ENCODE data around the gene CD9.
A peak's percentile ranks its signal among the peaks of the same experiment; 100 is the strongest.
"Not testable (repeated sequence)": the region's sequence is repeated elsewhere in the genome, so short reads cannot be mapped to it uniquely, and the experiment has no call there.

CD9 gene

DNA sequence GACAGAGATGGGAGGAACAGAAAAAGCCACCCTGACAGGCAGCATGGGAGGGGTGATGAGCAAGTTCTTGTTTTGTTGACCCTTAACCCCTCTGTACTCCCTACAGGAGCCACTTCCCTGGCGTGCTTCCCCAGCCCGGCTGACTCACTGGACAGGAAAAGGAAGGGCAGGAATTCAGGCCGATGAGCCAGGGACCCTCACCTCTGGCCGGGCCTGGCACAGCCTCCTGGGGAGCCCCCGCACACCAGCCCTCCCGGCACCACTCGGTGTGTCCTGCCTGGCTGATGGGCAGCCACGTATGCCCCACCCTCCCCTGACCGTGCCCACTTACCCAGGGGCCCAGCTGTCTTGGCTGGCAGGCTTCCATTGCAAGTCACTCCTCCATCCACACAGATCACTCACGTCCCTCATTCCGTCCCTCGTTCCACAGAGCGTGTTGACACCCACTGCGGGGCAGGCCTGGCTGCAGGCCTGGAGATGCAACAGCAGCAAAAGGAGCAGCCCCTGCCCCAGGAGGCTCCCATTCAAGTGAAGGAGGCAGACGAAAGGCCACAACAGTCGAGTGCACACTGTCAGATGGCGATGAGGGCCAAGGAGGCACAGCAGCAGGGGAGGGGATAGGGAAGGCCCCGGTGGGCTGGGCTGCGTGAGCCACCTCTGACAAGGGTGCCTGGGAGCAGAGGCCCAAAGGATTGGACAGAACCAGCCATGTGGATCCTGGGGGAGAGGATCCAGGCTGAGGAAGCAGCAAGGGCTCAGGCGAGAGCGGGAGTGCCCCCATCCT, 19.7 kb upstream of the CD9 start:
- peak; percentile 95 for DNase-seq

DNA sequence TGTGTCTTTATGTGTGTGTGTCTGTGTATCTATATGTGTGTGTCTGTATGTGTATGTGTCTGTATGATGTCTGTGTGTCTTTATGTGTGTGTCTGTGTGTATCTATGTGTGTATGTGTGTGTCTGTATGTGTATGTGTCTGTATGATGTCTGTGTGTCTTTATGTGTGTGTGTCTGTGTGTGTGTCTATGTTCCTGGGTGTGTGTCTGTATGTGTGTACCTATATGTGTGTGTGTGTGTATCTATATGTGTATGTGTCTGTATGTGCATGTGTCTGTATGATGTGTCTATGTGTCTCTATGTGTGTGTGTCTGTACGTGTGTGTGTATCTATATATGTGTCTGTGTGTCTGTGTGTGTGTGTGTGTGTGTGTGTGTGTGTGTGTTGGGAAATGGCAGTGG, 19.0 kb upstream of the CD9 start:
- DNase-seq = no peak

DNA sequence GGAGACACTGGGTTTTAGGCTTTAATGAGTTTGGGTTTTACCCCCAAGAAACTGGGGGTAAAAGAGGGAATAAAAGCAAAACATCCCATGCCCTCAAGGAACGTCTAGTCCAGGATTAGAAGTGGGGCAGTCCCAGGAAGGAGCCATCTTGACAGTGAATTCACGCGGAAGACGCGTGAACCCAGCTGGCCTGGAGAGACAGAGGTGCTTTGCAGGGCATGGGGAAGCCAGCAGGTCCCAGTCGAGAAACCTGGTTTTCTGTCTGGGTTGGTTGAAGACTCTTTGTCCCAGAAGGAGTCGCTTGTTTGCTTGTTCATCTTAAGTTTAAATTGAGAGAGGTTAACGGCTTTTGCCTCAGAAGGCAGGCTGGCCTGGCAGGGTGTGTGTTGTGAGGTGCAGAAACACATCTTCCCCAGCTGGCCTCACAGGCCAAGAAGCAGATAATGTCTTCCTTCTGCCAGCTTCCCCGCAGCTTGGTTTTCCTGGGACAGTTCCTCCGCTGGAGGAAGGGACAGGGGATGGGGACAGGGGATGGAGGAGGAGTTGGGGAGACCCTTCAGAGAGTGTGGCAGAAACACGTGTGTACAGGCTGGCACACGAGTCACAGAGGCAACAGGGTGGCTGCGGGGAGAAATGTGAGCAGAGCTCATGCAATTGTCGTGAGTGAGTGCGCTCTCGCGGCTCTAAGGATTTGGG, 18.5 kb upstream of the CD9 start:
- DNase-seq = no peak

DNA sequence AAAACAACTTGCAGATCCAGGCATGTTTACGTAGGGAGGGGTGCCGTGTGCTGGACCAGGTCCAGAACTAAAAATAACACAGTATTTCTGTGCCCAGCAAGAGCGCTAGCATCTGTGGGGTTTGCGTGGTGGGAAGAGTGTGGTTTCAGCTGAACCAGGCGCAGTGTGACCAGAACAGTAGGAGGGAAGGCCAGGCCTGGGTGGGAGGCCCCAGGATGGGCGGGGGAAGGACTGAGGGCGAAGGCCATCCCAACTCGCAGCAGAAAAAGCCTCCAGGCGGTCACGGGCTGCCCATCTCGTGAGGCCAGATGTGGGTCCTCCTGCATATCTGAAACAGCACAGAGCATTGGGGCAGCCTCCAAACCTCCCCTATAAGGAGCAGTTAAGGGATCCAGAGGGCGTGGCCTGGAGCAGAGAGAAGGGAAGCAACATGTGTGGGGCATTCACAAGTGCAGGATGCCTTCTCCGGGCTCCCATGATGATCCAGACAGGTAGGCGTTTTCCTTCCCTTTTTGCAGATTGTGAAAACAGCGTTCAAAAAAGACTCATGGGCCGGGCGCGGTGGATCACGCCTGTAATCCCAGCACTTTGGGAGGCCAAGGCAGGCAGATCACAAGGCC, 17.8 kb upstream of the CD9 start:
- no peak for DNase-seq

DNA sequence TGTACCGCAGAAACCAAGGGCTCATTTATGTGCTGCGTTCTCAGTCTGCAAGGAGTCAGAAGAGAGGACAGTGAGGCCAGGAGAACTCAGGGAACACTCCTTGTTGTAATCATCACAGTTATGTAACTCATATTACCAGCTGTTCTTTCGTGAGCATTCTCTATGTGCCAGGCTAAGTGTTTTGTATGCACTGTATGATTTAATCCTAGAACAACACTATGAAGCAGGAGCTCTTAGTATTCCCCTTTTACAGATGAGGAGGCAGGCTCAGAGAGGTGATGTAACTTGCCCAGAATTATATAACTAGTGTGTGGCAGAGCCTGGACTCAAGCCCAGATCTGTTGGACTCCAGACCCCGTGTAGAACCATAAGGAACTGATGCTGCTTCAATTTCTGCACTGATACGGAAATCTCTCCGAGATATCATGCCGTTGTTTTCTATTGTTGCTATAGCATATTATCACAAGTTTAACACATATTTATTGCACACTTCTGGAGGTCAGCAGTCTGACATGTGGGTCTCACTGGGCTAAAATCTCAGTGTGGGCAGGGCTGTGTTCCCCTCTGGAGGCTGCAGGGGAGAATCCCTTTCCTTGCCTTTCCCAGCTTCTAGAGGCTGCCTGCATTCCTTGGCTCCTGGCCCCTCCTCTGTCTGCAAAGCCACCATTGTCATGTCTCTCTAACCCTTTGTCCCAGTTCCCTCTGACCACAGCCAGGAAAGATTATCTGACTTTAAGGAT, 16.3 kb upstream of the CD9 start:
- DNase-seq = peak; percentile 83

DNA sequence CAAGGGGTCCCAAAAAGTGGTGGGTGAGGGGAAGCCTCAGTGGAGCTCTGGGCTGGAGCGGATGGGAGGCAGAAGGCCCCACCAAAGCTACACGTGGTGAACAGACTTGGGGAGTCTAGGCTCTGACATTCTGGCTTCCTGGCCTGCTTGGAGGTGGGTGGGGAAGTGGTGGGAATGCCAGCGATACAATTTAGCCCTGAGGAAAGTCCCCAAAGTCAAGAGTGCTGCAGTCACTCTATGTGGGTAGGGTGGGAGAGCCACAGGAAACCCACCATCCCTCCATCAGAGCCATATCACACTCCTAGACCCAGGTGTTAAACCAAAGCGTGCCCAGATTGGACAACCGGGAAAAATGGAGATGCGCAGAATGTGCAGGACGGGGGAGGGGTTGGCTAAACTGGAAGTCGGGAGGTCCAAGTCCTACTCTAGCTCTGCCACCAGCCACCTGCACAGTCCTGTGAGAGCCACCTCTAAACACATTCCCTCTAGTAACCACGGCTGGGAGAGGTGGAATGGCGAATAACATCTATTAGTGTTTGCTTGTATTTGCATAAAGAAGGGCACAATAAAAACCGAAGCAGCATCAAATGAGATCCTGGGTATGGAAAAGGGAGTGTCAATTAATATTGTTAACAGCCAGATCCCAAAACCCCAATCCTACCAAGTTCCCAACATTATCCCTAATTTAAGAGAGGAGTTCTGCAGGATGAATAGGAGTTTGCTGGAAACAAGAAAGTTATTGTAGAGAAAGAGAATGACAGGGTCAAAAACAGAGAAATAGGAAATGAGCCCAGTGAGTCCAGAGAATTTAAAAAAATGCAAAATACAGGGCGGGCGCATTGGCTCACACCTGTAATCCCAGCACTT, 14.0 kb upstream of the CD9 start:
- no peak for DNase-seq

DNA sequence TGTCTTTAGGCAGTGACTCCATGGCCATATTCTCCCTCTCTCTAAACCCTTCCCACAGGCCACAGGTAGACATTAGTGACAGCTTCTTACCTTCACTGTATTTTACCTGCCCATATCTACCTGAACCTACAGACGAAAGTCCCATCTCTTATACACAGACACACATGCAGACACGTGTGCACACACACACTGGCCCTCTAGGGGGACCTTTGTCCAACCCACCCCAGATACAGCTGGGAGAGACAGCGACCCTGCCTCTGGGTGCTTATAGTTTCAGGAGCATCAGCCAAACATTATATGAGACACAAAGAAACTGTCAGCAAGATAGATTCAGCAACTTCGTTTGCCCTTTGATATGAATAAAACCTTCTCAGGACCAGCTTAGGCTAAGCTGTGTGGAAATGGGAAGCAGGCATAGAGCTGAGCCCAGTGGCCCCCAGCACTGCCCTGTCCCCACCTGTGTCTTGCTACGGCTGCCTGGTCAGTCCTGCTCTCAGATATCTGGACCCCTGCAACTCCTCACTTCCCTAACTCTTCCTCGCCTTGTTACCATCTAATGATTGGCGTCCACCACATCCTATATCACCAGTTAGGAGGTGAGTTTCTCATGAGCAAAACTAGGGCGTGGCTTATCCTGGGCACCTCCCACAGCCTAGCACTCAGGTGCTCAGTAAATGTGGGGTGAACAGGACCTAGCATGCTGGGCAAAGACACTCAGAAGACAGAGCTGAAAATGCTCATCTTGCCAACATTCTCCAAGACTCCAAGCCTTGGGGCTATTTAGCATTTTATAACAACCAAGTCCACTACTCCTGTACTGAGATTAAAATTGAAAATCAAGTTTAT, 12.0 kb upstream of the CD9 start:
- no peak for DNase-seq

DNA sequence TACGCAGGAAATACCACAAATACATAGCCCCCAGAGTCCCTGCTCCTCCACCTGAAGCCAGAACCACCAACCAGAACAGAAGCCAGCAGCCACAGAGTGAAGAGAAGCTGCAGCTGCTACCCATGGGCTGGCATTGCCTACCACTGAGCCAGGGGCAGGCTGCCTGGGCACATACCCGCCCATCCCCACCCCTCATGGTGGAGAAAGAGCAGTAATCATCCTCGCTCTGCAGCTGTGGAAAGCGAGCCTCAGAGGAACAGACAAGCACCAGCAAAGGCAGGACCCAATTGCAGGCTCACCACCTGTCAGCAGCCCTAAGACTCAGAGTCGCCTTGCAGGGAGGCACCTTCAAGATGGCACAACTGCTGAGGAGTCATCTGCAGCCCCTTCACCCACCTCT, 11.2 kb upstream of the CD9 start:
- DNase-seq = no peak

DNA sequence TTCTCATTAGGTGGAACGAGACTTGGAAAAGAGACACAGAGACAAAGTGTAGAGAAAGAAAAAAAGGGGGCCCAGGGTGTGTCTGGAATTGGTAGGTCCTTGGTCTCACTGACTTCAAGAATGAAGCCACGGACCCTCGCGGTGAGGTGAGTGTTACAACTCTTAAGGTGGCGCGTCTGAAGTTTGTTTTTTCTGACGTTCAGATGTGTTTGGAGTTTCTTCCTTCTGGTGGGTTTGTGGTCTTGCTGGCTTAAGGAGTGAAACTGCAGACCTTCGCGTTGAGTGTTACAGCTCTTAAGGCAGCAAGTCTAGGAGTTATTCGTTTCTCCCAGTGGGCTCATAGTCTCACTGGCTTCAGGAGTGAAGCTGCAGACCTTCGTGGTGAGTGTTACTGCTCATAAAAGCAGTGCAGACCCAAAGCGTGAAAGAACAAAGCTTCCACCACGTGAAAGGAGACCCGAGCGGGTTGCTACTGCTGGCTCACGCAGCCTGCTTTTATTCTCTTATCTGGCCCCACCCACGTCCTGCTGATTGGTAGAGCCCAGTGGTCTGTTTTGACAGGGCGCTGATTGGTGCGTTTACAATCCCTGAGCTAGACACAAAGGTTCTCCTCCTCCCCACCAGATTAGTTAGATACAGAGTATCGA, 10.1 kb upstream of the CD9 start:
- not testable (repeated sequence) for DNase-seq

DNA sequence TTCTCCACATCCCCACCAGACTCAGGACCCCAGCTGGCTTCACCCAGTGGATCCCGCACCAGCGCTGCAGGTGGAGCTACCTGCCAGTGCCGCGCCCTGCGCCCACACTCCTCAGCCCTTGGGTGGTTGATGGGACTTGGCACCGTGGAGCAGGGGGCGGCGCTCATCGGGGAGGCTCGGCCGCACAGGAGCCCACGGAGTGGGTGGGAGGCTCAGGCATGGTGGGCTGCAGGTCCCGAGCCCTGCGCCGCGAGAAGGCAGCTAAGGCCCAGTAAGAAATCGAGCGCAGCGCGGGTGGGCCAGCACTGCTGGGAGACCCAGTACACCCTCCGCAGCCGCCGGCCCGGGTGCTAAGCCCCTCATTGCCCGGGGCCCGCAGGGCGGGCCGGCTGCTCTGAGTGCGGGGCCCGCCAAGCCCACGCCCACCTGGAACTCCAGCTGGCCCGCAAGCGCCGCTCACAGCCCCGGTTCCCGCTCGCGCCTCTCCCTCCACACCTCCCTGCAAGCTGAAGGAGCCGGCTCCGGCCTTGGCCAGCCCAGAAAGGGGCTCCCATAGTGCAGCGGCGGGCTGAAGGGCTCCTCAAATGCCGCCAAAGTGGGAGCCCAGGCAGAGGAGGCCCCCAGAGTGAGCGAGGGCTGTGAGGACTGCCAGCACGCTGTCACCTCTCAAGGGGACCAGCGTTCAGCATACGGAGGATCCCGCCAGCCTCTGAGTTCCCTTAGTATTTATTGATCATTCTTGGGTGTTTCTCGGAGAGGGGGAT, 9.3 kb upstream of the CD9 start:
- not testable (repeated sequence) for DNase-seq

DNA sequence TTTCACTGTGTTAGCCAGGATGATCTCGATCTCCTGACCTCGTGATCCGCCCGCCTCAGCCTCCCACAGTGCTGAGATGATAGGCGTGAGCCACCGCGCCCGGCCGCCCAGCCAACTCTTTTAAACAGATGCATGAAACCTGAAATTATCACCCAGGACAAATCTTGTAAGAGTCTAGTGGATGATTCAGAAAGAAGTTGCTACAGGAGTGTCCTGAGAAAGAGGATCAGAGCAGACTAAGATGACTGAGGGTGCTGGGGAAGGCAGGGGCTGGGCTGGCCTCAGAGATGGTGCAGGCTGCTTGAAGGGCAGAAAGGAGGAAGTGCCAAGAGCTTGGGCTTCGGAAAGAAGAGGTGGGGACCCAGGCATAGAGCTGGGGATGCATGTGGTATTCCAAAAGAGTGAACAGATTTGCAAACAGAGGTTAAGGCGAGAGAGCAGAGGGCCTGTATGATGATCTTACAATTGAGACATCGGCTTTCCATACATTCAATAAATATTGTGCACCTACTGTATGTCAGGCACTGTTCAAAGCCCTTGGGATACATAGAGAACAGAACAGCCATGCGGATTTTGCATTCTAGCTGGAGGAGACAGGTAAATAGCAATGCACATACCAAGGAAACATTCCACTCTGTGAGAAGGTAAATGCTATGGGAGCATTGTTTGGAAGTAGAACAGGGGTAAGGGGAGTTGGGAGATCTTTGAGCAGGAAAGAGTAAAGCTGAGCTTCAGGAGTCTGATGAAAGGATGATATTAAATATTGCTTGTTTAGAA, 7.4 kb upstream of the CD9 start:
- DNase-seq = no peak

DNA sequence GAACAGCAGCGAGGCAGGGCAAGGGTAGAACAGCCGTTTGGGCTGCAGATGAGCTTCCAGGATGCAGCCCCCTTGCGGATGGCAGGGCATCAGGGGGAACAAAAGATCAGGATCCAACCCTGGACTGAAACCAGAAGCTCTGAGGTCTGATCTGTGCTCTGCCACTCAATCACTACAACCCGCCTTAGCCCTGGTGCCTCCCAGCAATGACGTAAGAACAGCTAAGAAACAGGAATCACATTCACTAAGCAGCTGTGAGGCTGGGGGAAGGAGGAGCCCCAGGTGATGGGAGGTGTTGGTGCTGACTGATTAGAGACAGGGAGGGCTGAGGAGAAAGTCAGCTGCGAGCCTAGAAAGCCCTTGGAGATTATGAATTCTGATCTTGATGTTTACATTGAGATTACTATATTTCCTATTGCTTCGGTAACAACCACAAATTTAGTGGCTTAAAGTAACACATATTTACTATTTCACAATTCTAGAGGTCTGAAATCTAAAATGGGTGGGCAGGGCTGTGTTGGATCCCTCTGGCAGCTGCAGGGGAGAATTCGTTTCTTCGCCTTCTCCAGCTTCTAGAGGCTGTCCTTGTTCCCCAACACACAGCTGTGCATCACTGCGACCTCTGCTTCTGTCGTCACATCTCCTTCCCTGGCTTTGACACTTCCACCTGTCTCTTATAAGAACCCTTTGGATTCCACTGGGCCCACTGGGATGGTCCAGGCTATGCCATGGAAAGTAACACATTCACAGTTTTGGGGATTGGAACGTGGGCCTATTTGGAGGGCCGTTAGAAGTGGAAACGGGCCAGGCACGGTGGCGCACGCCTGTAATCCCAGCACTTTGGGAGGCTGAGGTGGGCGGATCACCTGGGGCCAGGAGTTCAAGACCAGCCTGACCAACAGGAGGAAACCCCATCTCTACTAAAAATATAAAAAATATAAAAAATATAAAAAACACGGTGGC, 6.1 kb upstream of the CD9 start:
- peak; percentile 88 for DNase-seq

DNA sequence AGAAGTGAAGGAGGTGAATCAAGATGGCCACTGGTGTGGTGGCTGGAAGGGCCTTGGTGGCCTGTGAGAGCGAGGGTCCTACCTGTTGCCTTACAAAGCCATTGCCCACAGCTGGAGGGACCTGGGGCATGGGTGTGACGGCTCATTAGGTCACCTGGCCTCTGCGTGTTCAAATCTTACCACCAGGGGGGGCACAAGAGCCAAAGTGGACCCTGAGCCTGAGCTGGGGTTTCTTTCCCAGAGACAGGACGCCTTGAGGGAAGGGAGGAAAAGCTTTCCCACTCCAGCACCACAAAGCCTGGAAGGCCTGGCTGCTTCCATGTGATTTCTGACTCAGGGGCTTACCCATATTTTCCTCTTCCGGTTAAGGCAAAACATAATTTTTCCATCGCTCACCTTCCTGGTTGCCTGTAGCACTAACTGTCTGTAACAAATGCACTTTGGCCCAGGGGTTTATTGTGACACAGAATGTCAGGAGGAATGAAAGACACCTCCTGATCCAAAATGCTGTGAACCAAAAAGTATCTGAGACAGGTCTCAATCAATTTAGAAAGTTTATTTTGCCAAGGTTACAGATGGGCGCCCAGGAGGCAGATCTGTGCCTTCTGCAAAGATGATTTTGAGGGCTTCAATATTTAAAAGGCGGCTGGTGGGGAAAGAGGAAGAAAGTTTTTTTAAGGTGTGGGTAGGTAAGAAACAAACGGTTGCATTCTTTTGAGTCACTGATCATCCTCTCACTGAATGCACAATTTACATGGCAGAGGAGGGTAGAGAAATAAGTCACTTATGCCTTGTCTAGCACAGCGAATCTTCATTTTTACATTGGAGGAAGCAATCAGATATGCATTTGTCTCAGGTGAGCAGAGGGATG, 4.3 kb upstream of the CD9 start:
- peak; percentile 90 for DNase-seq

DNA sequence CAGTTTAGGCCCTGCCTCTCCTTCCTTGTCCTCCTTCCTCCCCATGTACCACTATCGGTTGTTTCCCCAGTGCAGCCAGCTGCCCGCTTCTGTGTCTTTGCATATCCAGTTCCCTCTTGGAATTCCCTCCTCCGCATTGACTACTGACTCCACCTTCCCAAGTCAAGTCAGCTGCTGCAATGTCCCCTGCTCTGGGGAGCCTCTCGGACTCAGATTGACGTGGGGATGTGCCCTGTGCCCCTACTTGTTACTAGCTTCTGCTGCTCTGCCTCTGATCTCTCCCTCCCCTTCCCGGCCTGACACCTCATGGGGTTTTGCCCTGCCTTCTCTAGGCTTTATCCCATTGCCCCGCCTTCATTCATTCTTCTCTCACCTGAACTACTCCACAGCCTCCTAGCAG, 2.1 kb upstream of the CD9 start:
- no peak for DNase-seq

DNA sequence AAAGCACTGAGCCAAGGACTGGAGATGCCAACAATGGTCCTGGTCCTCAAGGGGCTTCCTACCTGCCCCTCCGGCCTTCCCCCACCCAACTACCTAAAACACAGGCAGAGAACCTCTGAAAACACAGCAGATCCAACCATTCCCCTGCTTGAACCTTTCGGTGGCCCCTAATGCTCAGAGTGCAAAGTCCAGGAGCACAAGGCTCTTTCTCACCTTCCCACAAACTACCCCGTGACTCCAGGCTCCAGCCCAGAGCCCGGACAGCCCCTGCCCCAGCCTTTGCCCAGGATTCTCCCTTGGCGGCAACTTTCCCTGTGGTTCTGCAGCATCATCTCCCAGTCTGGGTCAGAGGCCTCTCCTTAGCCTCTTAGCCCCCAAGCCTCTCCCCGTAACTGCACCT, 1.6 kb upstream of the CD9 start:
- no peak for DNase-seq

DNA sequence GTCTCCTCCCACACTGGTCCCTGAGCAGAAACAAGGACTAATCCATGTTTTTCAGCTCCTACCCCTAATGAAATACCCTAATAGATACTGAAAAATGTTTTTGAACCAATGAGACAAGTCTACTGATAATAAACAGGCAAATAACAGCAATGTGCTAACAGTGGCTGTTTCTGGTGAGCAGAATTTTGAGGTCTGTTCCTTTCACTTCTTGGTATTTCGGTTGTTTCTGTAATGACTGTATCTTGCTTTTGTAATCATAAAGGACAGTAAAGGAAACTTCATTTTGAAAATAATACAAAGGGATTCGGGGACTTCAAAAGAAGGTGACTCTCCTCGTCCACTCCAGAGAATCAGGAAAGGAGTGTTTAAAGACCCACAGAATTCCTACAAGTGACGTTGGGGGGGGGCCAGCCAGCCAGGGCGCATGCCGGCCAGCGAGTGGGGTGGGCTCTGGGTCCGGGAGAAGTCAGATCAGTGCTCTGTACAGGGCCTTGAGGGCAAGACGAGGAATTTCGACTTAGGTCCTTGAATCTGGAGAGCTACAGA, 1.1 kb upstream of the CD9 start:
- DNase-seq = no peak
